K562 (cell line): Measurements from ENCODE around the gene KDM5A. TPM values are rescaled to one million over a fixed set of nuclear protein-coding genes. Genes with fewer than 3 reads are reported as not detected.

ENCODE experiments used
- ATAC-seq: fragments of 200-7000 bp; cut with Tn5 transposase; 3 replicates; pipeline ENCODE4 v1.9.1; 2020; ENCODE audit warnings: moderate library complexity
- BruUV-seq: library from RNA; stranded (reverse); fragments of 400-500 nt; replicated peaks from 2 replicates; lab custom pipeline; 2021; lab: Mats Ljungman, UMichigan
- CTCF ChIA-PET: fragments of 300-600 bp; formaldehyde crosslinking; extraction: SDS; loops from one replicate; lab custom pipeline; 2021; ENCODE audit warnings: low intra/inter-chr PET ratio; lab: Yijun Ruan, JAX
- POLR2A ChIA-PET: fragments of 300-600, 350-650 bp; sonication (Branson Sonifier 250); formaldehyde crosslinking; extraction: SDS; loops from one replicate; lab custom pipeline; 2021; ENCODE audit warnings: antibody characterized with exemption, inconsistent platforms; lab: Yijun Ruan, JAX
- DNase-seq, 4 experiments: peaks; one replicate each; pipeline versions ENCODE4 v3.0.0 to v3.0.0-alpha.2; 2011 to 2018; ENCODE audit warnings: low spot score in 3 of 4, mixed read lengths in 3 of 4; ENCODE audit errors: extremely low read depth in 1 of 4
- FAIRE-seq: peaks from 2 replicates; lab custom pipeline; 2011; peaks lifted over from hg19 to GRCh38; lab: Jason Lieb, UNC
- H2AFZ ChIP-seq: 2 replicates; pipeline ENCODE4 v1.6.0; 2011; ENCODE audit warnings: low read depth, low read length, control low read depth, inconsistent platforms
- H3K27ac ChIP-seq: fragments of 200-600 bp; 3 replicates; pipeline ENCODE4 v1.8.0; 2011; ENCODE audit warnings: low read depth, mild to moderate bottlenecking, control low read depth, inconsistent platforms, low read length, moderate library complexity, mixed read lengths; ENCODE audit errors: extremely low read depth
- H3K27me3 ChIP-seq, 2 experiments: fragments of 300-600 bp in 1 of 2; 2 replicates in 1 of 2; 3 replicates in 1 of 2; pipeline versions ENCODE4 v1.6.0 to v1.8.0; 2011; ENCODE audit warnings: inconsistent platforms in 2 of 2, low read length in 2 of 2, mild to moderate bottlenecking in 1 of 2, mixed read lengths in 1 of 2, moderate library complexity in 1 of 2; ENCODE audit not compliant: control insufficient read depth in 2 of 2, insufficient read depth in 2 of 2
- H3K36me3 ChIP-seq: fragments of 300-600 bp; 3 replicates; pipeline ENCODE4 v1.8.0; 2011; ENCODE audit warnings: mild to moderate bottlenecking, low read length, inconsistent platforms; ENCODE audit not compliant: control insufficient read depth, insufficient read depth
- H3K4me1 ChIP-seq, 2 experiments: fragments of 200-600 bp in 1 of 2; replicated peaks in 1 of 2; 2 replicates in 1 of 2; 3 replicates in 1 of 2; pipeline versions ENCODE4 v1.5.1 to v1.8.0; 2011; ENCODE audit warnings: inconsistent platforms in 2 of 2, low read length in 2 of 2, mild to moderate bottlenecking in 1 of 2, mixed read lengths in 1 of 2, moderate library complexity in 1 of 2; ENCODE audit not compliant: control insufficient read depth in 2 of 2, insufficient read depth in 2 of 2
- H3K4me2 ChIP-seq: 2 replicates; pipeline ENCODE4 v1.6.1; 2011; ENCODE audit warnings: low read length, control low read depth, inconsistent platforms, mixed read lengths; ENCODE audit not compliant: insufficient read depth
- H3K4me3 ChIP-seq: fragments of 200-600 bp; sonication (generic), shearing (Covaris generic); 2 replicates; pipeline ENCODE4 v1.5.1; 2016; ENCODE audit warnings: control low read depth, inconsistent platforms
- H3K79me2 ChIP-seq: fragments of 200-600 bp; 3 replicates; pipeline ENCODE4 v1.8.0; 2011; ENCODE audit warnings: low read length, inconsistent platforms; ENCODE audit not compliant: control insufficient read depth, insufficient read depth
- H3K9ac ChIP-seq, 2 experiments: 2 replicates each; pipeline versions ENCODE4 v1.6.0 to v1.6.1; 2011; ENCODE audit warnings: low read depth in 2 of 2, low read length in 2 of 2, control low read depth in 1 of 2, inconsistent platforms in 1 of 2, mild to moderate bottlenecking in 1 of 2, mixed read lengths in 1 of 2; ENCODE audit not compliant: insufficient read depth in 1 of 2
- H3K9me1 ChIP-seq: one replicate; pipeline ENCODE4 v1.6.0; 2011; ENCODE audit warnings: inconsistent platforms, mild to moderate bottlenecking, low read length, moderate library complexity; ENCODE audit not compliant: control insufficient read depth, insufficient read depth
- H3K9me3 ChIP-seq: replicated peaks from 2 replicates; pipeline ENCODE4 v1.5.1; 2011; ENCODE audit warnings: low read depth, low read length, inconsistent platforms; ENCODE audit not compliant: control insufficient read depth, insufficient read depth
- H4K20me1 ChIP-seq: replicated peaks from 2 replicates; pipeline ENCODE4 v1.6.1; 2011; ENCODE audit warnings: low read length, inconsistent platforms, mixed read lengths; ENCODE audit not compliant: control insufficient read depth, insufficient read depth
- ATF7 ChIP-seq: fragments of 450-650 bp; IDR thresholded peaks from 2 replicates; pipeline ENCODE4 v1.7.1; 2014; ENCODE audit warnings: mild to moderate bottlenecking, moderate library complexity
- BRD9 ChIP-seq: fragments of 450-650 bp; IDR thresholded peaks from 2 replicates; pipeline ENCODE4 v1.6.1; 2018; ENCODE audit warnings: low read depth; ENCODE audit not compliant: partially characterized antibody
- CREB1 ChIP-seq, 2 experiments: sonication (generic) in 1 of 2; formaldehyde crosslinking in 1 of 2; IDR thresholded peaks; 2 replicates each; pipeline versions ENCODE4 v1.6.1 to v1.8.0; 2012 to 2022; ENCODE audit warnings: inconsistent platforms in 1 of 2, mild to moderate bottlenecking in 1 of 2, missing genetic modification reagents in 1 of 2, moderate library complexity in 1 of 2
- DDX20 ChIP-seq: fragments of 450-650 bp; IDR thresholded peaks from 2 replicates; pipeline ENCODE4 v1.6.1; 2016; ENCODE audit warnings: missing genetic modification characterization, low read depth, mild to moderate bottlenecking, missing compliant biosample characterization, moderate library complexity
- ELK1 ChIP-seq: sonication (generic); formaldehyde crosslinking; IDR thresholded peaks from 2 replicates; pipeline ENCODE4 v1.8.1; 2022; ENCODE audit warnings: missing genetic modification reagents
- GABPA ChIP-seq: fragments of 200-800 bp; sonication (Bioruptor generic); conservative IDR thresholded peaks from 2 replicates; pipeline ENCODE4 v1.6.1; 2016; ENCODE audit warnings: low read depth, missing genetic modification characterization, missing compliant biosample characterization
- GTF2B ChIP-seq: IDR thresholded peaks from 2 replicates; pipeline ENCODE4 v1.6.1; 2011; ENCODE audit not compliant: insufficient read length; ENCODE audit errors: extremely low read depth
- L3MBTL2 ChIP-seq: fragments of 450-650 bp; IDR thresholded peaks from 2 replicates; pipeline ENCODE4 v1.6.1; 2016; ENCODE audit warnings: mild to moderate bottlenecking, moderate library complexity
- ZBED1 ChIP-seq: IDR thresholded peaks from 2 replicates; pipeline ENCODE4 v1.6.1; 2014
- ZBTB17 ChIP-seq: fragments of 450-650 bp; formaldehyde crosslinking; IDR thresholded peaks from 2 replicates; pipeline ENCODE4 v1.4.0; 2020; ENCODE audit warnings: mild to moderate bottlenecking
- ZNF146 ChIP-seq: IDR thresholded peaks from one replicate; pipeline ENCODE4 v1.6.1; 2018; ENCODE audit warnings: missing compliant biosample characterization; ENCODE audit not compliant: unreplicated experiment
- ZNF175 ChIP-seq: fragments of 200-800 bp; sonication (Bioruptor generic); IDR thresholded peaks from 2 replicates; pipeline ENCODE4 v1.6.1; 2016; ENCODE audit warnings: low read depth, mild to moderate bottlenecking, missing genetic modification characterization, missing compliant biosample characterization
- ZNF41 ChIP-seq: fragments of 250-450 bp; sonication (Bioruptor Pico); conservative IDR thresholded peaks from 2 replicates; pipeline ENCODE4 v1.4.0; 2020; ENCODE audit warnings: mild to moderate bottlenecking
- ZNF707 ChIP-seq: fragments of 250-450 bp; sonication (Bioruptor Pico); conservative IDR thresholded peaks from 2 replicates; pipeline ENCODE4 v1.8.0; 2022; ENCODE audit warnings: inconsistent platforms, mild to moderate bottlenecking, moderate library complexity
- ZNF75A ChIP-seq: fragments of 450-650 bp; formaldehyde crosslinking; IDR thresholded peaks from 2 replicates; pipeline ENCODE4 v1.4.0; 2020; ENCODE audit warnings: mild to moderate bottlenecking
- WGBS: fragments of 100-300 bp; shearing (Covaris generic); methylation state at CpG from one replicate; pipeline ENCODE4 v1.1.6; 2016; ENCODE audit warnings: low coverage, mixed read lengths; ENCODE audit not compliant: insufficient coverage; ENCODE audit errors: missing lambda C conversion rate; 5-methylcytosine and 5-hydroxymethylcytosine counted together
- in situ Hi-C: fragments of 300-500 bp; cut with MboI; formaldehyde crosslinking; loops from 4 replicates; pipeline ENCODE4 v1.15.0; 2018; ENCODE audit warnings: inconsistent platforms, mixed read lengths
- intact Hi-C: fragments of 100-400 bp; cut with micrococcal nuclease; formaldehyde crosslinking; loops from 2 replicates; pipeline ENCODE4 v1.14.2; 2022
- polyA plus RNA-seq, 8 experiments: library from polyadenylated mRNA; depleted of rRNA in 4 of 8; stranded (reverse) in 5 of 8; unstranded in 3 of 8; fragments of >200 nt; fragmentation: Nextera tagmentation in 2 of 8; fragmentation: Illumina TruSeq in 1 of 8; extraction: Ambion mirVana in 2 of 8; extraction: Trizol in 1 of 8; gene quantifications; 2 replicates each; pipeline versions ENCODE4 v1.2.1 to v1.2.3, GENCODE V29; 2011 to 2014; ENCODE audit warnings: inconsistent platforms in 1 of 8, missing spikeins in 1 of 8
- total RNA-seq, 7 experiments: library from RNA; depleted of rRNA in 6 of 7; stranded (reverse); fragments of >200 nt in 6 of 7; fragmentation: Illumina TruSeq in 2 of 7; extraction: Trizol in 2 of 7; gene quantifications; 2 replicates each; pipeline versions ENCODE4 v1.2.1 to v1.2.3, GENCODE V29; 2011 to 2021; ENCODE audit warnings: low replicate concordance in 1 of 7
- TF ChIP-seq, protein P1 (sequence below): IDR thresholded peaks from 3 replicates; pipeline ENCODE4 v1.6.1; 2011; ENCODE audit warnings: borderline replicate concordance, mild to moderate bottlenecking; ENCODE audit not compliant: insufficient read length, insufficient read depth

The KDM5A gene
- total and polyA plus RNA-seq, 9 of the 15 experiments (the other 6 are each of a cell fraction or from before 2014, with no cell fraction given) = 5.5 to 35.1 (median 13.1) TPM

DNA sequence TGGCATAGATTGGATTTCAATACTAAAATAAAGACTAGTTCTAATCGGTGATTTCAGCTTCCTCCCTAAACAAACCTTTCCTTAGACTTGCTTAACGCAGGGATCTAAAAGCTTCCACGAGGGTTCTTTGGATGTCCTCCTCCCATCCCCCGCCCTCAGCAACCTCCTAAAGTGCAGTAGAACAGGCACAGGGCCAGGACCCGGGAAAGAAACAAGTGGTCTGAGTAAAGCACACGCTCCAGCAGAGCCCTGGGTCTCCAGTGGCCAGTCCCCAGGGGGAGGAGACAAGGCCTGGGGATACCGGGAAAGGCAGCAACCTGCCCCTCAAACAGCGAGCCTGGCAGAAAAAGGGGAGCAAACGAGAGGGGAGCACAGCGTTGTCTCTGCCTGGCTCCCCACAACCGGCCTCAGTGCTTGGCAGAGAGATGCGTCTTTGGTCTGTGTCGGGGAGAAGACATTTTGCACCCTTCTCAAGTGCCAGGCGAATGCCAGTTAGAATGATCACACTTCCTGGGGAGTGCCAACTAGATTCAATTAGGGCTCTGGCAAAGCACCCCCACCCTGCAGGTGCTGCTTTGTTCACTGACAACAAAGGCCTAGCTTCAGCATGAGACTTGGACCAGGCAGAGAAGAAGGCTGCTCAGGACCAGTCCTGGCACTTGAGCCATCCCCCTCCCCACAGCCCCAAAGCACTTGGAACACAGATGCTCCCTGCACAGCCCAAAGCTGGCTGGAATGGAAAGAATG is 158.0 kb downstream of the KDM5A start:
- ATAC-seq (no peak), FAIRE-seq (no peak), DNase-seq (no peak)
- H3K27ac ChIP-seq = no peak overlapping the region
- no peak for TF ChIP-seq ZNF75A (CRISPR knock-in tag)
- no peak for TF ChIP-seq ZNF146 (CRISPR knock-in tag)
- TF ChIP-seq ZBED1 = no peak
- TF ChIP-seq ZNF707 (CRISPR knock-in tag) = no peak
- TF ChIP-seq GTF2B = no peak
- TF ChIP-seq ZBTB17 (CRISPR knock-in tag) = no peak
- no peak for TF ChIP-seq L3MBTL2
- no peak for TF ChIP-seq CREB1 (IDR thresholded peaks at IDR 0.05)
- TF ChIP-seq CREB1 (CRISPR knock-in tag; IDR thresholded peaks at IDR 0.05) = no peak
- TF ChIP-seq BRD9 = no peak
- no peak for TF ChIP-seq ELK1 (CRISPR knock-in tag)
- no peak for TF ChIP-seq DDX20 (tag)
- TF ChIP-seq, protein P1, sequence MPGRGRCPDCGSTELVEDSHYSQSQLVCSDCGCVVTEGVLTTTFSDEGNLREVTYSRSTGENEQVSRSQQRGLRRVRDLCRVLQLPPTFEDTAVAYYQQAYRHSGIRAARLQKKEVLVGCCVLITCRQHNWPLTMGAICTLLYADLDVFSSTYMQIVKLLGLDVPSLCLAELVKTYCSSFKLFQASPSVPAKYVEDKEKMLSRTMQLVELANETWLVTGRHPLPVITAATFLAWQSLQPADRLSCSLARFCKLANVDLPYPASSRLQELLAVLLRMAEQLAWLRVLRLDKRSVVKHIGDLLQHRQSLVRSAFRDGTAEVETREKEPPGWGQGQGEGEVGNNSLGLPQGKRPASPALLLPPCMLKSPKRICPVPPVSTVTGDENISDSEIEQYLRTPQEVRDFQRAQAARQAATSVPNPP = no peak
- no peak for TF ChIP-seq GABPA (tag)
- TF ChIP-seq ZNF41 (CRISPR knock-in tag) = no peak
- TF ChIP-seq ATF7 = no peak
- no peak for TF ChIP-seq ZNF175 (CRISPR knock-in tag)
- no peak overlapping the region for H3K9ac ChIP-seq
- BruUV-seq = no TSS peak
- H3K4me3 ChIP-seq = no peak overlapping the region
- H4K20me1 ChIP-seq = no peaks in the 10 kb centered on the region
- 0% methylated on average over 9 of the region's 14 CpGs for WGBS
- H3K9me3 ChIP-seq = no peaks in the 10 kb centered on the region
- H3K9me1 ChIP-seq = no peaks in the 10 kb centered on the region
- ChIA-PET POLR2A (interaction anchor here (0.6 to 0.7 kb wide), 2 partner anchors 8 to 9 kb away, joined by 3 read pairs; no protein-coding TSS in a partner anchor), CTCF (no interaction called here)
- in situ Hi-C loops = no loop called here
- no peaks in the 10 kb centered on the region for H3K79me2 ChIP-seq
- intact Hi-C loops = no loop called here
- H3K4me1 ChIP-seq = no peaks in the 10 kb centered on the region; a peak in 1 of 5 replicates
- peaks cover 10 to 65% of the 10 kb centered on the region in 2 experiments for H3K27me3 ChIP-seq
- no peak overlapping the region for H3K4me2 ChIP-seq
- no peaks in the 10 kb centered on the region for H3K36me3 ChIP-seq
- H2AFZ ChIP-seq = no peak overlapping the region
